HG03060 (cell line): ENCODE data around the gene EPG5.
A peak's percentile ranks its signal among the peaks of the same experiment; 100 is the strongest.

ENCODE experiments used
- ATAC-seq: cut with Tn5 transposase; IDR thresholded peaks from one replicate; pipeline ENCODE4 v1.9.1; 2021; ENCODE audit warnings: low read depth, moderate number of reproducible peaks; ENCODE audit not compliant: unreplicated experiment

The EPG5 gene

DNA sequence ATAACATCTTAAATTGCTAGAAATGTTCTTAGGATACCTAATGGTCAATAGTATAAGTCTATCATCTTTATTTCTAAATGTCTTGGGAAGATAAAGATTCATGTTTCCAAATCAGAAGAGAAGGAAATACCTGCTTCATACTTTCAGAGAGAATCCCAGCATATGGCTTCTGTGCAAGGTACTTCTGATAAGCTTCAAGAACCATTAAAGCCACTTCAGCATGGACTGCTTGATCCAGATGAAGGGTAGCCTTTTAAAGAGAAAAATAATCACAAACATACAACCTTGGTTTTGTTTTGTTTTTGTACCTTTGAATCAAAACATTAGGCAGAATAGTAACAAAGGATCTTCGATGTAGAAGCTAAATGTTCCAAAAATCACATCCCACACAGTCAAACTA lies 44.0 kb downstream of the EPG5 start:
- no peak for ATAC-seq

GRCh38 chr18:45920367-45920766 lies 46.8 kb downstream of the EPG5 start:
- no peak for ATAC-seq

DNA sequence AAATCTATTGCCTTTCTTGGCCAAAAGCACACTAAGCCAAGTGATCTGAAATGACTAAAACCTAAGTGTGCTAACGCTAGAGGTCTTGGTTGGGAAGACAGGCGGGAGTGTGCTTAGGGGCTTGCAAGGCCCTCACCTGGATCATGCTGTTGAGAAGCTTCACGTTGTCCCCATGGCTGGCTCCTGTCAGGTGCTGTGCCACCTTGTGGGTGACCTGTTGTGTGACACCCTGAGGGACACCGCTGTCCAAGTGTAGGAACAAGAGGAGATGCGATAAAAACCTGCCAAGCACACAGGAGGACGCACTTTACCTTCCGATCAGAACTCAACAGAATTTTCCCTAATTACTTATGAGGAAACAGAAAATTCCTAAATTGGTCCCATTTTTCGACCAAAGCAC lies 50.8 kb downstream of the EPG5 start:
- ATAC-seq = no peak

DNA sequence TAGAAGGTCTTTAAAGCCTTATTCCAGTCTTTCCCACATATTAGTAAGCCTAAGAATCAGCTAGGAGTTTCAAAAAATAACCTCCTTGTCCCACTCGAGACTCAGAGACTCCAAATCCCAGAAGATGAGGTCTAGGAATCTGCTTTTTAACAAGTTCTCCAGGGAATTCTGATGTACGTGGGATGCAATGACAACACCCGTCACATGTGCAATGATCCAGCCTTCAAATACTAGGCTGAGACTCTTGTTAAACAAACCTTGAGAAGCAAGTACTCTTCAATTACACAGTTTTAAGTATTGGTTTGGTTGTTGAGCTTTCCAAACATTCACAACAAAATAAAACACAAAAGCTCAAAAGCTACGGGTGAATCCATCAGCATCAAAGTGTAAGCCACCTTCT lies 53.9 kb downstream of the EPG5 start:
- no peak for ATAC-seq

DNA sequence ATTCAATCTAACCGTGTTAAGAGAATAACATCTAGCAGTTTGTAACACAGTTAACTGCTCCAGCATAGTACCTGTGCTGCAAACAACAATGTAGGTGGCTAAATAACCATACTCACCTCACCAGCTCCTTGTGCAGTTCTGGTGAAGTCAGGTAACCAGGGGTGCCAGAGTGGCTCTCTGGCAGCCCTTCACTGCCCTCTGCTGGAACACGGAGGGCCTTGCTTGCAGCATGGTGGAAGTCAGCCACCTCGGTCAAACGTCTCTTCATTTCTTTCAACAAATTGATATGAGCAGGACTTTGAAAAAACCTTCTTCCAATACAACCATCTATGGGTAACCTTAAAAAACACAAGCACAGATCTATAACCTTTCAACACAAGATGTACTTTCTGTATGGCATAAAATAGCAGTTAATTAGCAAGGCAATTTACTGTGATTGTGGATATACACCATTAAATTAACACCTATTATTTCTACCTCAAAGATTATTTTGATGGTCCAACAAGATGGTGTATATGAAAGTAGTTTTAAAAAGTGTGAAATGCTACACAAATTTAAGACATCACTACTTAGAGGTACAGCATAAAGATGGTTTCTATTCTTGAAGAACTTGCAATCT lies 56.6 kb downstream of the EPG5 start:
- no peak for ATAC-seq

- ATAC-seq = no peak
Observed at GRCh38 chr18:45901654-45902210, 65.4 kb downstream of the EPG5 start.

- no peak for ATAC-seq
Observed at GRCh38 chr18:45900623-45901022, 66.5 kb downstream of the EPG5 start.

GRCh38 chr18:45896991-45897390 lies 70.1 kb downstream of the EPG5 start:
- no peak for ATAC-seq

- ATAC-seq = no peak
Observed at GRCh38 chr18:45896452-45896851, 70.7 kb downstream of the EPG5 start.

GRCh38 chr18:45895339-45895738 lies 71.8 kb downstream of the EPG5 start:
- ATAC-seq = no peak

GRCh38 chr18:45894818-45895217 lies 72.3 kb downstream of the EPG5 start:
- no peak for ATAC-seq

DNA sequence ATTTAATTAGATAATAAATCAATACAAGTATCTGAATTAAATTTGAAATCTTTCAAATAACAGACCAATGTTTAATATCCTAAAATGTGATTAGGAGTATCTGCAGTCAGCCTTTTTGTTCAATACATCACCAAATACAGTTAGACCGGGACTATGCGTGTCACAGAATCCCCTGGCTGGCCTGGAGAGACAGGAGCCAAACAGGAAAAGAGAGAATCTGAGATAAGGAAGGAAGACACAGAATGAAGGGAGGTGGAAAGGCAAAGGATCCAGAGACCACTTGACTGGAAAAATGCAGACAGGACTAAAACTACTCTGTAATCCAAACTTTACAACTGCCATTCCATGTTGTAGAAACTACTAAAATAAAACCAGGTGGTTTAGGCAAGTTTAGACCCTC lies 75.3 kb downstream of the EPG5 start:
- no peak for ATAC-seq

- ATAC-seq = no peak
Observed at GRCh38 chr18:45890606-45891005, 76.5 kb downstream of the EPG5 start.

GRCh38 chr18:45889419-45890064 lies 77.6 kb downstream of the EPG5 start:
- ATAC-seq = no peak

- ATAC-seq = no peak
Observed at GRCh38 chr18:45887585-45887984, 79.5 kb downstream of the EPG5 start.

- no peak for ATAC-seq
Observed at GRCh38 chr18:45880876-45881558, 86.1 kb downstream of the EPG5 start.

DNA sequence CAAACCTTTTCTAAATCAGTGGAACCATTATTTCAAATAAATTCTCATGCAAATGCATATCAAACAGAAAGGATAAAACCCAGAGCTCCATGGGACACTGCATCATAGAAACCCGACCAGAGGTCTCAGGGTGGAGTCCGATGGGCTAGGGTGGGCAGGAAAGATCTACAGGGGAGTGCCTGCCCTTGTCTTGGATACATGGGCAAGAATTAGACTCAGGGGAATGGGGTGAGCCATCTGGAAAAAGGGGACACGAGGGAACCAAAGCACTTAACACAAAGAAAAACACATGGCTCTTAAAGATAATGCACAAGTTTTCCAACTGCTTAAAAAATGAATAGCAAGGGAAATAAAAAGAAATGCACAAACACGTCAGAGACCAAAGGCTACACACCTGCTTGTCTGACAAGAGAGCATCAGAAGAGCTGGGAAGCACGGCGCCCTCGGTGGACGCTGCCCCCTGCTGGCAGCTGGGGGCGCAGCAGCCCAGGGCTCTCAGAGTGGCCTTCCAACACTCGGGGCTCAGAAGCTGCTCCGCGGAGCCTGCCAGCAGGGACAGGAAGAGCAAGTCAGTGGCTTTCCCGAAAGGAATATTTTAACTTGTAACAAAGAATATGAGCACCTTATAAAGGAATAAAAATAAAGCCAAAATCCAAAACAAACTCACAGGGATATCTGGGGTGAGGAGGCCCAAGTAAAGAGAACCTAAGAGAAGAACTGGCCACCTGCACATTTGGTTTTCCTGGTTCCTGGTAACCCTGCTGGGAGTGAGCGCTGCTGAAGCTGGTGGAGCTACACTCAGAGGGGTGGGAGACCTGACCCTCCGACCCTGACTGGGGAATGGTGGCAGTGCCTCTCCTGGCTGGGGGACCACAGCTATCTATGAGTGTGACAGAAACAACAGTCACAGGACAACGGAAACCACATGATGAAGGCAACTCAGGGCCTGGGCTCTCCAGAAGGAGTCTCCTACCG lies 87.2 kb downstream of the EPG5 start:
- peak; percentile 40 for ATAC-seq

DNA sequence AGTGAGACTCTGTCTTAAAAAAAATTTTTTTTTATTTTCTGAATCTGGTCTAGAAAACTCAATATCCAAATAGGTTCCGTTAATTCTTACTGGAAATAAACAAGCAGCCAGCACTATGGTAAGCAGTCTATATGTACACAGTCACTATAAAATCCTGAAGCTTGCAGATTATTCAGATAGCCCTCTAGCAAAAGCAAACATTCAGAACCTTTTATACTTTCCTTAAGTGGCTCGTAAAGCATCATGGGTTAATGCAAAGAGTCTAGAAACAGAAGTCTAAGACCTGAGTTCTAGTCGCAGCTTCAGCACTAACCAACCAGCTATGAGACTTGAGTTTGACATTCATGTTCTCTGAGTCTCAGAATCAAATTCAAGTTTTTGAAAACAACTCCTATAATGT lies 89.7 kb downstream of the EPG5 start:
- no peak for ATAC-seq

DNA sequence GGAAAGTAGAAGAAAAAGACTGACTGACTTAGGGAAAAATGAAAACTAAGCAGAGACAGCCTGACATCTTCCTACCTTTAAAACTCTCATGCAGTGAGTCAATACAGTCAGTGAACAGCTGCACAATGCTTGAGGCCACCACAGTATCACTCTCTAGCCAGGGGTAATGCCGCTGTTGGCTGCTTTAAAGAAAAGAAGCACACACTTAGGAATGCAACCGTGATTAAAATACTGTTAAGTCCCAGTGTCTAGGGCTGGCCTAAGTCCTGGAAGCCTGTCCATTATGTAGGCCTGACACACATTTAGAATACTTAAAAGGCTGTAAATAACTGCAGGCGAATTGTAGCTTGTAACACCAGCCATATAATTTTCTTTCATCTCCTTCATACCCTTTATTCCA lies 91.0 kb downstream of the EPG5 start:
- no peak for ATAC-seq

DNA sequence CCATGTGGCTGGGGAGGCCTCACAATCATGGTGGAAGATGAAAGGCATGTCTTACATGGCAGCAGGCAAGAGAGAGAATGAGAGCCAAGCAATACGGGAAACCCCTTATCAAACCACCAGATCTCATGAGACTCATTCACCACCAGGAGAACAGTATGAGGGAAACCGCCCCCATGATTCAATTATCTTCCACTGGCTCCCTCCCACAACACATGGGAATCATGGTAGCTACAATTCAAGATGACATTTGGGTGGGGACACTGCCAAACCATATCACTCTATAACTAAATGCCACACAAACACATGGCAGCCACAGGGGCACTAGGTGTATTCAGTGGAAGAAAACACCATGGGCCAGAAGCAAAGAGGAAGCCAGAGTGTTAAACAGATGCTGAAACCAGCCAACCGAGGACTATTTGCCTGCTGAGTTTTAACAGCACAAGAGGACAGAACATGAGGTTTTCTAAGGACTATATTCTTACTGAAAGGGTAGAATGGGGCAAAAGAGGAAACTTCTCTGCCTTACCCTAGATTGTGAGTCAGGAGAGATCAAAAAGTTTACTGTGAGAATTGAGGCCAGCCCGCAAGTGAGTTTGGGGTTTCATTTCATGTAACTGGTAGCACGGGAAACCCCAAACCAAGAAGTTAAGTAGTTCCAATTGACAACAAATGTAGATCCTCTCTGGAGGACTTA lies 92.5 kb downstream of the EPG5 start:
- peak; percentile 89 for ATAC-seq
